ENCODE measurements around the gene RGL2. TPM values are rescaled to one million over a fixed set of nuclear protein-coding genes. Genes with fewer than 3 reads are reported as not detected.

Gene RGL2
- total RNA-seq, 1 experiment from 2014 or later: 71.3 TPM

DNA sequence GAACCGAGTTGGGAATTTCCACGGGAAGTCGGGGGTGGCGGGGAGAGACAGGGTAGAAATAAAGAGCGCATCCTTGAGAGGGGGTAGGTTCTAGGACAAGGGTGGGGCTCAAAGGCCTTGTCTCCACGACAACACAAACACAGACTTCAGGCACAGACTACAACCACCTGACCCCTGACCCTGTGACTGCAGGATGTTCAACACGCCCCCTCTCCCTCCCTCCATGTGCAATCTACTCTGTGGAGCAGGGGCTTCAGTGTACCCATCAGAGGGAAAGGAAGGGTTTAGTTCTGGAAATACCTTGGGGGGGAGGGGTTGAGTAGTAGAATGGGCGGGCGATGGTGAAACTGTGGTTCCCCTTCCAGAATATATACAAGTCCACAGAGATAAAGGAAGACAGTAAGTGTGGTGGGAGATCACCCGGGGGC lies 15.8 kb upstream of the RGL2 start:
- H3K4me1 ChIP-seq: peaks cover 22% of the 10 kb centered on the region
- H3K4me3 Mint-ChIP-seq (ENCODE audit: unreplicated experiment): peak overlapping the region; percentile 98
- H3K36me3 ChIP-seq (ENCODE audit: control insufficient read depth, insufficient read depth, low read length): peaks cover 5% of the 10 kb centered on the region
- no TSS peak for BruUV-seq (replicated peaks)
- POLR2A ChIA-PET: no interaction called here
- TF ChIP-seq, protein P1, sequence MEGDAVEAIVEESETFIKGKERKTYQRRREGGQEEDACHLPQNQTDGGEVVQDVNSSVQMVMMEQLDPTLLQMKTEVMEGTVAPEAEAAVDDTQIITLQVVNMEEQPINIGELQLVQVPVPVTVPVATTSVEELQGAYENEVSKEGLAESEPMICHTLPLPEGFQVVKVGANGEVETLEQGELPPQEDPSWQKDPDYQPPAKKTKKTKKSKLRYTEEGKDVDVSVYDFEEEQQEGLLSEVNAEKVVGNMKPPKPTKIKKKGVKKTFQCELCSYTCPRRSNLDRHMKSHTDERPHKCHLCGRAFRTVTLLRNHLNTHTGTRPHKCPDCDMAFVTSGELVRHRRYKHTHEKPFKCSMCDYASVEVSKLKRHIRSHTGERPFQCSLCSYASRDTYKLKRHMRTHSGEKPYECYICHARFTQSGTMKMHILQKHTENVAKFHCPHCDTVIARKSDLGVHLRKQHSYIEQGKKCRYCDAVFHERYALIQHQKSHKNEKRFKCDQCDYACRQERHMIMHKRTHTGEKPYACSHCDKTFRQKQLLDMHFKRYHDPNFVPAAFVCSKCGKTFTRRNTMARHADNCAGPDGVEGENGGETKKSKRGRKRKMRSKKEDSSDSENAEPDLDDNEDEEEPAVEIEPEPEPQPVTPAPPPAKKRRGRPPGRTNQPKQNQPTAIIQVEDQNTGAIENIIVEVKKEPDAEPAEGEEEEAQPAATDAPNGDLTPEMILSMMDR (IDR thresholded peaks at IDR 0.05; ENCODE audit: insufficient read depth in 1 of 2, low read depth in 1 of 2, low read length in 1 of 2, severe bottlenecking in 1 of 2, unreplicated experiment in 1 of 2): no peak
- H3K9me3 Mint-ChIP-seq (ENCODE audit: unreplicated experiment): no peaks in the 10 kb centered on the region
- H3K27me3 Mint-ChIP-seq (ENCODE audit: insufficient read depth, unreplicated experiment): no peaks in the 10 kb centered on the region
- H3K36me3 Mint-ChIP-seq (ENCODE audit: insufficient read depth, unreplicated experiment): peaks cover 57% of the 10 kb centered on the region
- DNase-seq: peak; percentile 67 to 70
- CTCF ChIA-PET: no interaction called here
- no peaks in the 10 kb centered on the region for H3K9me3 ChIP-seq
- H3K4me3 ChIP-seq (ENCODE audit: low read depth, low read length): peak overlapping the region; percentile 85
- H3K27ac Mint-ChIP-seq (ENCODE audit: unreplicated experiment): peak overlapping the region; percentile 97
- H3K4me1 Mint-ChIP-seq (ENCODE audit: low read depth, unreplicated experiment): peaks cover 20% of the 10 kb centered on the region
- no peaks in the 10 kb centered on the region for H3K27me3 ChIP-seq (replicated peaks; ENCODE audit: control insufficient read depth, insufficient read depth, low read length)
- intact Hi-C loops (cut with micrococcal nuclease; ENCODE audit: unreplicated experiment): loop anchor here (5.0 kb wide), 1 partner anchor 33 kb away; no protein-coding TSS in a partner anchor

DNA sequence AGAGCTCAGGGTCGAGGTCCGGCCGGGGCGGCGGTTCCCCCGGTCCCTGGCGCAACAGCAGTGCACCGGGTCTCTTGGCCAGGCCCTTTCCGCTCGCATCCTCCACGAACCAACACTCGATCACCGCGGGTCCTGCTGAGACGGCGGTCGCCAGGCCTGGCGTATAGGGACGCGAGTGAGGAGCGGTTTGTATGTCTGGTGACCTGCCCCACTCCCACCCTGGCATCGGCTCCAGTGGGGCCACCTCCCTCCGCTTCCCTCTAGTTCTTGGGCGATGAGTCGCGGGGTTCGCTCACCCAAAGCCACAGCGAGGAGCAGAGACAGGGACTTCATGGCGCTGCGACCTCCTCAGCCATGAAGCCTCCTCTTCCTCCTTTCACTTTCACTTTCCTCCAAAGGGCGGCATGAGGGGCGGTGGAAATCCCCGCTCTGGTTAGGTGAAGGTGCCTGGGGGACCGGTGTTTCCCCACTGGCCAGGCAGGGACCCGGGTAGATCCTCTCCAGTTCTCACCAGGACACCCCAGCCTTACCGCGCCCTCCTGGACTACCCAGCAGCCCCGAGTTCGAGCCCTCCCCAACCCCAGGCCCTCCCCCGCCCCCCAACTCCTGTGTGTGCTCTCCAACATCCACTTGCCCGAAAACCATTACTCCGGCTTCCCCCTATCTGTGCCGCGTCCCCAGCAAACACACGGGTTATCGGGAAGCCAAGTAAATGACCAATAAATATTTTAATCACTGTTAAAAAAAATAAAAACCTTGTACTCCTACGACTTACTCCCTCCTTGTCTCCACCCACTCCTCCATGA lies 15.2 kb upstream of the RGL2 start, which contains the start of gene TAPBP:
TSS of gene TAPBP (minus strand) at position 370 of the 806 bp plus-strand sequence. CDS start at position 333, 37 bp downstream.
- peaks cover 54% of the 10 kb centered on the region for H3K36me3 Mint-ChIP-seq (ENCODE audit: insufficient read depth, unreplicated experiment)
- ChIA-PET POLR2A (interaction anchor here (0.6 kb wide), 1 partner anchor 320 kb away, joined by 4 read pairs; no protein-coding TSS in a partner anchor), CTCF (interaction anchor here (2.2 kb wide), 1 partner anchor 14 kb away, joined by 15 read pairs; no protein-coding TSS in a partner anchor)
- peak within 1 kb of the TSS; percentile 97 for H3K27ac Mint-ChIP-seq (ENCODE audit: unreplicated experiment)
- intact Hi-C loops (cut with micrococcal nuclease; ENCODE audit: unreplicated experiment): loop anchor here (5.0 kb wide), 1 partner anchor 33 kb away; no protein-coding TSS in a partner anchor
- TF ChIP-seq, protein P1 (IDR thresholded peaks at IDR 0.05; ENCODE audit: insufficient read depth in 1 of 2, low read depth in 1 of 2, low read length in 1 of 2, severe bottlenecking in 1 of 2, unreplicated experiment in 1 of 2): no peak
- DNase-seq: peak; percentile 49 to 53
- no peaks in the 10 kb centered on the region for H3K27me3 Mint-ChIP-seq (ENCODE audit: insufficient read depth, unreplicated experiment)
- no peaks in the 10 kb centered on the region for H3K27me3 ChIP-seq (replicated peaks; ENCODE audit: control insufficient read depth, insufficient read depth, low read length)
- peak within 1 kb of the TSS; percentile 85 for H3K4me3 ChIP-seq (ENCODE audit: low read depth, low read length)
- H3K4me3 Mint-ChIP-seq (ENCODE audit: unreplicated experiment): peak within 1 kb of the TSS; percentile 98
- no peaks in the 10 kb centered on the region for H3K9me3 ChIP-seq
- no peaks in the 10 kb centered on the region for H3K9me3 Mint-ChIP-seq (ENCODE audit: unreplicated experiment)
- H3K4me1 ChIP-seq: peaks cover 19% of the 10 kb centered on the region
- peaks cover 5% of the 10 kb centered on the region for H3K36me3 ChIP-seq (ENCODE audit: control insufficient read depth, insufficient read depth, low read length)
- TSS peak; percentile 31 for BruUV-seq (replicated peaks)
- H3K4me1 Mint-ChIP-seq (ENCODE audit: low read depth, unreplicated experiment): peaks cover 14% of the 10 kb centered on the region

DNA sequence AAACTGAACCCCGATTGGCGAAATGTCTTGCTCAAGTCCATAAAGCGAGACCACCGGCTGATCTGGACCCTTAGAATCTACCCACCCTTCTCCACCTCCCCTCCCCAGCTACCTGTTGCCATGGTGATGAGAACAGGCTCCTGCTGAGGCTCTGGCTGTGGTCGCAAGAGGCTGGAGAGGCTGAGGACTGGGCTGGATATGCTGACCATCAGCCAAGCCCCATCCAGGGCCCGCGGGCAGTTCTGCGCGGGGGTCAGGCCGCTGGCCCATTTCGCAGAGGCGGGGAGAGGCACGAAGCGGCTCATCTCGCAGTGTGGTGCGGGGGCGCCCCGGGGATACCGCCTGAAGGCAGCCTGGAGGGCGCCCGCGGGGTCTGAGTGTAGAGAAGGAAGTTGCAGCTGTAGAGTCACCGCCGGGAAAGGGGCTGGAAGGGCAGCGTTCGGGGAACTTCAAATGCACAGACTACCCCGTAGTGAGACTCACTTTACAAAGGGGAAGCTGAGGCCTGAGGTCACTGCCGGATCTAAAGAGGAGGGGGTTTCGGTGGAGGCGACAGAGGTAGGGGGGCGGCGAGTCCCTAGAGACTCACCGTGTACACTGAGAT lies 14.5 kb upstream of the RGL2 start:
- H3K4me3 Mint-ChIP-seq (ENCODE audit: unreplicated experiment): peak overlapping the region; percentile 98
- no peaks in the 10 kb centered on the region for H3K9me3 ChIP-seq
- CTCF ChIA-PET: interaction anchor here (1.6 to 2.2 kb wide), 2 partner anchors 14 to 113 kb away, joined by 4 to 15 read pairs; no protein-coding TSS in a partner anchor
- intact Hi-C loops (cut with micrococcal nuclease; ENCODE audit: unreplicated experiment): loop anchor here (5.0 kb wide), 1 partner anchor 34 kb away; no protein-coding TSS in a partner anchor
- peaks cover 4% of the 10 kb centered on the region for H3K36me3 ChIP-seq (ENCODE audit: control insufficient read depth, insufficient read depth, low read length)
- peaks cover 47% of the 10 kb centered on the region for H3K36me3 Mint-ChIP-seq (ENCODE audit: insufficient read depth, unreplicated experiment)
- H3K4me3 ChIP-seq (ENCODE audit: low read depth, low read length): peak overlapping the region; percentile 85
- POLR2A ChIA-PET: interaction anchor here (0.6 to 0.7 kb wide), 2 partner anchors 321 to 1220 kb away, joined by 3 to 4 read pairs; no protein-coding TSS in a partner anchor
- no TSS peak for BruUV-seq (replicated peaks)
- H3K27me3 ChIP-seq (replicated peaks; ENCODE audit: control insufficient read depth, insufficient read depth, low read length): no peaks in the 10 kb centered on the region
- TF ChIP-seq, protein P1 (IDR thresholded peaks at IDR 0.05; ENCODE audit: insufficient read depth in 1 of 2, low read depth in 1 of 2, low read length in 1 of 2, severe bottlenecking in 1 of 2, unreplicated experiment in 1 of 2): no peak
- no peaks in the 10 kb centered on the region for H3K27me3 Mint-ChIP-seq (ENCODE audit: insufficient read depth, unreplicated experiment)
- peak overlapping the region; percentile 97 for H3K27ac Mint-ChIP-seq (ENCODE audit: unreplicated experiment)
- H3K4me1 ChIP-seq: peaks cover 15% of the 10 kb centered on the region
- peak in 1 of 2 experiments; percentile 47 for DNase-seq
- peaks cover 8% of the 10 kb centered on the region for H3K4me1 Mint-ChIP-seq (ENCODE audit: low read depth, unreplicated experiment)
- no peaks in the 10 kb centered on the region for H3K9me3 Mint-ChIP-seq (ENCODE audit: unreplicated experiment)

Data from Caco-2 (cell line).